ENCODE results near the gene LAMB3. TPM values are rescaled to one million over a fixed set of nuclear protein-coding genes. Genes with fewer than 3 reads are reported as not detected.

Gene LAMB3
- total and polyA plus RNA-seq, 2 experiments from 2014 or later: 0.21 to 0.48 TPM

DNA sequence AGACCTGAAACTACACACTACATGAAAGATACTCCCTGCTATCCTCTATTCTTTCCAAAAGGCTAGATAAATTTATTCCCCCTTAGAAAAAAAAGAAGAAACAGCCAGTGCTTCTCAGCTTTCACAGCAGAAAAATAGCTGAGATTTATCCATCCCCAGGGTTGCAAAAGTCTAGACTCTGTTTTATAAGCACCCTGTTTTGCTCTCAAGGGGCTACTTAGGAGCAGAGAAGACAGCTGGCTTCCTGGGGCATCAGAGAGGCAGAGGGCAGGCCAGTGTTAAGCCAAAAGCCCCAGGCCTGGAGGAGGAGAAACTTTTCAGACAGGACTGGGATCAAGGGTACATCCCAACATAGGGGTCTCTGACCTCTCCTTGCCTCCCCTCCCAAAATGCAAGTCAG, 3.9 kb downstream of the LAMB3 start:
- Histone ChIP-seq H3K27ac (no peak overlapping the region), H3K36me3 (no peaks in the 10 kb centered on the region), H3K4me1 (ENCODE audit: low read depth) (peaks cover 25% of the 10 kb centered on the region), H3K4me3 (no peak overlapping the region), H3K27me3 (no peaks in the 10 kb centered on the region), H3K9me3 (ENCODE audit: low read depth) (no peaks in the 10 kb centered on the region)
- TF ChIP-seq, protein P1, sequence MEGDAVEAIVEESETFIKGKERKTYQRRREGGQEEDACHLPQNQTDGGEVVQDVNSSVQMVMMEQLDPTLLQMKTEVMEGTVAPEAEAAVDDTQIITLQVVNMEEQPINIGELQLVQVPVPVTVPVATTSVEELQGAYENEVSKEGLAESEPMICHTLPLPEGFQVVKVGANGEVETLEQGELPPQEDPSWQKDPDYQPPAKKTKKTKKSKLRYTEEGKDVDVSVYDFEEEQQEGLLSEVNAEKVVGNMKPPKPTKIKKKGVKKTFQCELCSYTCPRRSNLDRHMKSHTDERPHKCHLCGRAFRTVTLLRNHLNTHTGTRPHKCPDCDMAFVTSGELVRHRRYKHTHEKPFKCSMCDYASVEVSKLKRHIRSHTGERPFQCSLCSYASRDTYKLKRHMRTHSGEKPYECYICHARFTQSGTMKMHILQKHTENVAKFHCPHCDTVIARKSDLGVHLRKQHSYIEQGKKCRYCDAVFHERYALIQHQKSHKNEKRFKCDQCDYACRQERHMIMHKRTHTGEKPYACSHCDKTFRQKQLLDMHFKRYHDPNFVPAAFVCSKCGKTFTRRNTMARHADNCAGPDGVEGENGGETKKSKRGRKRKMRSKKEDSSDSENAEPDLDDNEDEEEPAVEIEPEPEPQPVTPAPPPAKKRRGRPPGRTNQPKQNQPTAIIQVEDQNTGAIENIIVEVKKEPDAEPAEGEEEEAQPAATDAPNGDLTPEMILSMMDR (IDR thresholded peaks at IDR 0.05; ENCODE audit: low read depth, low read length): no peak
- DNase-seq (ENCODE audit: low read depth in 1 of 2, low spot score in 1 of 2): no peak

DNA sequence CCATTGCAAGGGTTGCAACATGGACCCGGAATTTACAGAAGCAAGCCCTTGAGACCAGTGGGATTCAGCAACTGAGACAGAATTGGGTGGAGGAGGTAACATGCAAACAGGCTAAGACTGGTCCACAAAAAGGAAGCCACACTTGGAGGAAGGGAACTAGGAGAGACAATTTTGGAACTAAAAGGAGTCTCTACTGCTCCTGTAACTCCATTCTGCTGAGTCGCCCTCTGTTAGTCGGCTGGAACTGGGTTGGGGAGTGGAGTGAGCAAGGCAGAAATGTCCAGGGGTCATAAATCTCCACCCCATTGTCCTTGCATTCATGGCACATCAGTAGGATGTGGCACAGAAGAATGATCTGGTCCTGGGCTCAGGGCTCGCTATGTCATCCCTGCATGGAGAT, 5.1 kb downstream of the LAMB3 start:
- TF ChIP-seq, protein P1 (IDR thresholded peaks at IDR 0.05; ENCODE audit: low read depth, low read length): no peak
- H3K27ac ChIP-seq: no peak overlapping the region
- H3K4me3 ChIP-seq: no peak overlapping the region
- no peaks in the 10 kb centered on the region for H3K27me3 ChIP-seq
- H3K4me1 ChIP-seq (ENCODE audit: low read depth): peaks cover 32% of the 10 kb centered on the region
- no peak for DNase-seq (ENCODE audit: low read depth in 1 of 2, low spot score in 1 of 2)
- no peaks in the 10 kb centered on the region for H3K36me3 ChIP-seq
- H3K9me3 ChIP-seq (ENCODE audit: low read depth): no peaks in the 10 kb centered on the region

DNA sequence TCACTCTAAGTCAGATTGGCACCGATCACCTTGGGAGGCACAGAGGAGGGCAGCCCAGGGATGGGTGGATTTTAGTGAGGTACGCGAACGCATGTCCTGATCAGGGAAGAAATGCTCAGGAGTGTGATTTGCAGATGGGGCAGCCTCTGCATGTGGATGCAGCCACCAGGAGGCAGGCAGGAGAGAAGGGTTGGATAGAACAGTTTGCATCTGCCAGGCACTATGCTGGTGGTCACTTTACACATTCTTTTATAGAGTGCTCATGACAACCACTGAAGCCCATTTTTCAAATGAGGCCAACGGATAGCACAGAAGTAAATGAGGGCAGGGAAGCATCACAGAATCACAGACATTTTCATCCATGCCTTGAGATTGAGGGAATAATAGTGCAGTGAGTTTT, 5.7 kb downstream of the LAMB3 start:
- H3K27me3 ChIP-seq: no peaks in the 10 kb centered on the region

DNA sequence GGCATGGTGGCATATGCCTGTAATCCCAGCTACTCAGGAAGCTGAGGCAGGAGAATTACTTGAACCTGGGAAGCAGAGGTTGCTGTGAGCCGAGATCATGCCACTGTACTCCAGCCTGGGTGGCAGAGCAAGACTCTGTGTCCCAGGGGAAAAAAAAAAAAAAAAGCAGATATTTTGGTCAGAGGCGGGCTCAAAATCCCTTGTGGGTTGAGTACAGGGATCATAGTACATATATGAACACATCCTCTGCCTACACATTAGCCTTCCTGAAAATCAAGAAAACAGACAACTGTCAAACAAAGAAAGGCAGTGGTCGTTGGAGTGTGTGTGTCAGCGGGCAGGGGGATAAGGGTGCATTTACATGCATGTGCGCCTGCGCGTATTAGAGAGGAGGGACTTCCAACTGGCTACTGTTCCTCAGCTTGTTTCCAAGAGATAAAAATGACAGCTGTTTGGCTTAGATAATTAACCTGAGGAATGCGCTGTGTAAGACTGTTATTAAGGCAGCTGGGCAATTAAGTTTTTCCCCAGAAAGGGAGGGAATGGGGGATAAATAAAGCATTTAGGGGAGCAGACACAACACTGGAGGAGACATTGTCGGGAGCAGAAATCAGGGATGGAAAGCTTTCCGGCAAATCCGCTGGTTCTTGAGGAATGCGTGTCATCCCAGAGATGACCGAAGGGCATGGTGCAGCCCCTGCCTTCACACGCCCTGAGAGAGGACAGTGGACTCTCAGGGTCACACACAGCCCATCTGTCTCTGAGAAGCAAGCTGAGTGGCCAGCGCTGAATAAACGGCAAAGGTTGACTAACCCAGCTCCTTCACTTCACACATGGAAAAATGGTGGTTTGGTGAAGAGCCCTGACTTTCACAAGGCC, 6.4 kb downstream of the LAMB3 start:
- no peaks in the 10 kb centered on the region for H3K36me3 ChIP-seq
- no peak overlapping the region for H3K4me3 ChIP-seq
- H3K4me1 ChIP-seq (ENCODE audit: low read depth): peaks cover 43% of the 10 kb centered on the region
- no peaks in the 10 kb centered on the region for H3K9me3 ChIP-seq (ENCODE audit: low read depth)
- H3K27me3 ChIP-seq: no peaks in the 10 kb centered on the region
- peak in 1 of 2 donors; percentile 51 for DNase-seq (ENCODE audit: low read depth in 1 of 2, low spot score in 1 of 2)
- TF ChIP-seq, protein P1 (IDR thresholded peaks at IDR 0.05; ENCODE audit: low read depth, low read length): no peak
- H3K27ac ChIP-seq: no peak overlapping the region

More for the DNA sequence above, 5.7 kb downstream of the LAMB3 start:
- peaks cover 38% of the 10 kb centered on the region for H3K4me1 ChIP-seq (ENCODE audit: low read depth)
- no peaks in the 10 kb centered on the region for H3K9me3 ChIP-seq (ENCODE audit: low read depth)
- no peaks in the 10 kb centered on the region for H3K36me3 ChIP-seq
- peak in 1 of 2 donors; percentile 49 for DNase-seq (ENCODE audit: low read depth in 1 of 2, low spot score in 1 of 2)
- no peak overlapping the region for H3K27ac ChIP-seq
- TF ChIP-seq, protein P1 (IDR thresholded peaks at IDR 0.05; ENCODE audit: low read depth, low read length): peak; percentile 37
- H3K4me3 ChIP-seq: no peak overlapping the region

DNA sequence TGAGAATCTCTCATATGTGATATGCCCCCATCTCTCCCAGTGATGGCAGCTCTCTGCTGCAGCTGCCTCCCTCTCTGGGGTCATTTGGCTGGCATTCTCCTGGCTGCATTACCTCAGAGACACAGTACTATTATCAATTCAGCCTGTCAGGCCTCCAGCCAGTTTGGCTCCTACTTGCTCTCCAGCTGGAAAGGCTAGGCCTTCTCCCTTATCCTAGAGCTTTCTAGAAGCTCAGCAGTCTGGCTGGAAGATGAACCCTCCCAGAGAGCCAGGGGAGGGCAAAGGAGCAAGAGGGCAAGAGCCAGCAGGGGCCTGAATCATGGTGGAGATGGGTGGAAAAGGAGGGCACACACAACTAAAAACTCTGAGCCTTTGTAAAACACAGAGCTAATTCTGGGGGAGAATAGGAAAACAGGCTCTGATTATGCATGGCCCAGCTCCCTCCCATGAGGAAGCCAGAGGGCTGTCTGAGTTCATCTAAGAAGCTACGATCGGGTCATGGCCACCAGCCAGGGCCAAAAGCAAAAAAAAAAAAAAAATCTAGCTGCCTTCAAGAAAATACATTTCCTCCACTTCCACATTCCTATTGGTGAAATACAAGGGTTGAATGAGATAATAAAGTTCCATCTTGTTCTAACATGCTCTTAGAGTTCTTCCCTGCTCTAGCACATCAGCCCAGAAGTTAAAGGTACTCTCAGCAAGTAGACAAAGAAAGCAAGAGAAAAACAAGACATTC, 8.8 kb downstream of the LAMB3 start:
- H3K4me1 ChIP-seq (ENCODE audit: low read depth): peaks cover 43% of the 10 kb centered on the region
- no peaks in the 10 kb centered on the region for H3K36me3 ChIP-seq

More for the DNA sequence above, 8.8 kb downstream of the LAMB3 start:
- TF ChIP-seq, protein P1 (IDR thresholded peaks at IDR 0.05; ENCODE audit: low read depth, low read length): no peak
- H3K27me3 ChIP-seq: no peaks in the 10 kb centered on the region
- peak overlapping the region; percentile 95 for H3K27ac ChIP-seq
- H3K9me3 ChIP-seq (ENCODE audit: low read depth): no peaks in the 10 kb centered on the region
- peak; percentile 43 to 83 for DNase-seq (ENCODE audit: low read depth in 1 of 2, low spot score in 1 of 2)
- no peak overlapping the region for H3K4me3 ChIP-seq
